ENCODE data around the gene BOD1.
A peak's percentile ranks its signal among the peaks of the same experiment; 100 is the strongest.

The BOD1 gene

DNA sequence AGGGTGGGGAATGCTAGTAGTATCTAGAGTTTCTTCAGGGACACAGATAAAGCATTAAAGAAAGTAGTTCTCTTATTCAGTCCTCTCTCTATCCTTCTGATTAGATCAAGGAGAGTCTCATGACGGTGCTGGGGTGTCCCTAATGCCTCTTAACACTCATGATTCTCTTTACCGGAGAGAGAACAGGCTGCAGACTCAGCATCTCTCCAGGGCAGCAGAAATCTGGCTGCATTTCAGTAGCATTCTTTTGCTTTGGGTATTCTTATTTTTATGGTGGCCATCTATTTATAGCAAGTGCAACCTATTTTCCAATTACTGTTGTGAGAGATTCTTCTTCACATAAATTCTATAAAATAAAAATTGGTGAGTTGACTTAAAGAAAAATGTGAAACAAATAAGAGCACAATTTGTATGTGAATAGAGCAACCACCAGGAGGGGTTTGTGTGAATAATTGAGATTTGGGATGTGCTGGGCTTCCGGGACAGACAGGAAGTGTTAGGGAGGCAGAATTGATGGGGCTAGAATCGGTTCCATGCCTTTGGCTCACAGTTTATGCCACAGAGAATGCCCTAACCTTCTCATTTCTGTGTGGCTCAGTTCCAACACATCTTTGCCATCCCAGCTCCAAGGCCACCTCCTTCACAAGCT lies 23.8 kb upstream of the BOD1 start:
- no peak for DNase-seq (ENCODE audit: low read depth in 1 of 2, low spot score in 1 of 2)

DNA sequence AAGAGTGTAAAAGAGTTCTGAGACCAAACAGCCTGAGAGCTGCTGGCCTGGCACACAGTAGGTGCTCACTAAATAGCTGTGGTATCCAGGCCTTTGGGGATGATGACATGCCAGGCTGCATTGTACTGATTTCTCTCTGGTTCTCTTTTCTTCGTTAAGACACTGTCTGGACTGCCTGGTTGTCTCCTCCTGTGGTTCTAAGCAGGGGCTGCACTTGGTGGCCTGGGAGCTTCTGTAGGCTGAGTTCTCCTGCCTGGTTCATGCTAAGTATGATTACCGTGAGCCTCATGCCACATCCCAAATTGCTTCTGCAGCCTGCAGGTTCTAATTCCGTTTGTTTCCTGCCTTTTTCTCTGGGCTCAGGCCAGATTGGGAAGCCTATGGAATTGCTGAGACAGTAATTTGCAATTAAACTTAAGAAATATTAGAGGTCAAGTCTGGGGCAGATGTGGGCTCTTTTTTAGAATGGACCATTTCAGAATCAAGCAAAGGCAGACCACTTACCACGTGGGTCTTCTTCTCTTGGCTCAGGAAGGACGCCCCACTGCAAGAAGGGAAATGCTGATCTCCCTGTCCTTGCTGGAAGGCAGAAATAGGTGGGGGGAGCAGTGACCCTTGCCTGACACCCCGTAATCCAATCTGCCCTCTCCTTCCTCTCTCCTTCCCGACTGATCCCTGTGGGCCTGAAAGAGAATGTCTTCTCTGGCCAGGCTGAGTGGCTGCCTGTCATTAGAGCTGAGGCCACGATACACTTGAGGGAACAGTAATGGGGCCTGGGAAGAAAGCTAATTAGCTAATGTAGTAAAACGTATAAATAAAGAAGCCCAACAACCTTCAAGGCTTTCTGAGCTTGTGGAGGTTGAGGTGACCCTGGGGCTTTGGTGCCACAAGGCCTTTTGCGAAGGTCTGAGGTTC lies 21.9 kb upstream of the BOD1 start:
- no peak for DNase-seq (ENCODE audit: low read depth in 1 of 2, low spot score in 1 of 2)

GRCh38 chr5:173637340-173637739 lies 20.9 kb upstream of the BOD1 start:
- DNase-seq (ENCODE audit: low read depth in 1 of 2, low spot score in 1 of 2) = peak in 1 of 2 donors; percentile 6

- no peak for DNase-seq (ENCODE audit: low read depth in 1 of 2, low spot score in 1 of 2)
Measured at GRCh38 chr5:173634465-173634983, 18.1 kb upstream of the BOD1 start.

GRCh38 chr5:173633304-173633703 lies 16.9 kb upstream of the BOD1 start:
- no peak for DNase-seq (ENCODE audit: low read depth in 1 of 2, low spot score in 1 of 2)

DNA sequence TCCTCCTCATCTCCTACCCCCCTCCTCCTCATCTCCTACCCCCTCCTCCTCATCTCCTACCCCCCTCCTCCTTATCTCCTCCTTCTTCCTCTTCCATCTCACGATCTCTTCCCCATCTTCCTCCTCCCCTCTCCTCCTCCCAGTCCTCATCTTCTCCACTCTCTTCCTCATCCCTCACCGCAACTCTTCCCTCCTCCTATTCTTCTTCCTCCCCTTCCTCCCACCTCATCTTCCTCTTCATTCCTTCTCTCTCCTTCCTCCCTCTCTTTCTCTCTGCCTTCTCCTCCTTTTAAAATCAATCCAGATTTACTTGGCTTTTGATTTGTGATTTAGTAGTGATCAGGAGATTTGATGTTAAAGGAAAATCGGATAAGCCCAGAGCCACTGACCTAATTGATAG lies 15.0 kb upstream of the BOD1 start:
- no peak for DNase-seq (ENCODE audit: low read depth in 1 of 2, low spot score in 1 of 2)

- no peak for DNase-seq (ENCODE audit: low read depth in 1 of 2, low spot score in 1 of 2)
Measured at GRCh38 chr5:173630724-173631365, 14.4 kb upstream of the BOD1 start.

GRCh38 chr5:173629628-173630027 lies 13.2 kb upstream of the BOD1 start:
- DNase-seq (ENCODE audit: low read depth in 1 of 2, low spot score in 1 of 2) = no peak

- no peak for DNase-seq (ENCODE audit: low read depth in 1 of 2, low spot score in 1 of 2)
Measured at GRCh38 chr5:173628501-173628900, 12.1 kb upstream of the BOD1 start.

DNA sequence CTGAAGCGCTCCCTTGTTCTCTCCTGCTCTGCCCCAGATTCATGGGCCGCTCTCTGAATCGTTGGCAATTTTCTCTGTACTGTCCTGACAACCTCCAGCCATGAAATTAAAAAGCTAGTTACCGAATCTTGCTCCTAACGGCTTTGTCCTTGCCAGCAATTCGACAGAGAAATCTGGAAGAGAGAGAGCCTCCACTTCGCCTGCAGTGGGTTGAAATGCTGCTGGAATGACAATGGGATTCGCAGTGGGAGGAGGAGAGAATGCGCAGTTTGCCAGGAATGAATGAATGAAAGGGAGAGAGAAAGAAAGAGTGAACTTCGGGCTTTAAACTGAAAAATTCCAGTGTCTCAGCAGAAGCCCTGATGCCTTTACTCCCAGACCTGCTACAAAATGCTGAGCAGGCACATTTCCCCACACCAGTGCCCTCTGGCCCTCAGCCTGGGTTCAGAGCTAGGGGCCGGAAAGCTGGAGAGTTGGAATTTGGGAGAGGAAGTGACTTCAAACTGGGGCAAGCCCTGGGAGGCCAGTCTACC lies 11.5 kb upstream of the BOD1 start:
- no peak for DNase-seq (ENCODE audit: low read depth in 1 of 2, low spot score in 1 of 2)

GRCh38 chr5:173627271-173627670 lies 10.8 kb upstream of the BOD1 start:
- DNase-seq (ENCODE audit: low read depth in 1 of 2, low spot score in 1 of 2) = no peak

DNA sequence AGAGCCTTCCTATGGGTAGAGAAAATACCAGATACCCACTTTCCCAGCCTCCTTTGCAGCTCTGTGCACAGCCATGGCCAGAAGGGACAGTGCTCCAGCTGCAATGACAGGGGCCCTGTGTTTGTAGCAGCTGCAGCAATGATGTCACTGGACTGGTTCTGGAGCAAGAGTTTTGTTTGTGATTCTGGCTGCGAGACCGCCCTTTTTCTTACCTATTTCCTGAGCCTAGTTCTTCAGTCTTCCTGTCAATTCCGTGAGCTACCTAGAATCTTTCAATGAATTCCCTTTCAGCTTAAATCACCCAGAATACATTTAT lies 10.0 kb upstream of the BOD1 start:
- DNase-seq (ENCODE audit: low read depth in 1 of 2, low spot score in 1 of 2) = no peak

DNA sequence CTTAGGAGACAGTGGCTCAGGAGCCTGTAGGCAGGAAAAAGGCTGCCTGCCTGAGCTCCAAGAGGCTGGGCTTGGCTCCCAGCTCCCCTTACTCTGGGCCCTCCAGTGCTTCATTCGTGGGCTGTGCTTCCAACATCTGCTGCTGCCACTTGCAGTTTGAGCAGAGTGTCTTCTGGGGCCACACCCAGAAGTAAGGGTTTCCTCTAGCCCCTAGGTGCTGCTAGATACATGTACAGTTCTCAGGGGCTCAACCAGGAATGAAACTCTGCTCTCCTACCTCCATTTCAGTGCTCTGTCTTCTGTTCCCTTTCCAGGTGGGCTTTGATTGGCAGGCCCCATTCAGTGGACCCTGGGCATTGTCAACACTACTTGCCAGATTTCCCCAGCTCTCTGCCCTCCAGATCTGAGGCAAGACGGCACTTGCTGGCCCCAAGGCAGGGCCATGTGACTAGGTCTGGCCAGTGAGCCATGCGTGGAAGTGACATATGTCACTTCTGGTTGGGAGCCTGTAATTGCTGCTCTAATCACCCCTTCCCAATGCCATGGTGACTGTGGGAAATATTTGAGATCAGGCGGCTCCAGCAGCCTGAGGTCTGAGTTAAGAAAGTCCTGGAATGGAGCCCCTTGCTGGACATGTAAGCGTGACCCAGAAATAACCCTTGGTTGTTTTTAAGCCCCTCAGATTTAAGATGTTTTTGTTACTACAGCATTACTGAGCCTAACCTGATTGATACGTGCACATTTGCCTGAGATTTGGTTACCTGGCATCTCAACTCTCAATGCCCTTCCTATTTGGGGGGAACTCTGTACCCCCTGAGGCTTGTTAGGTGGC lies 9.4 kb upstream of the BOD1 start:
- no peak for DNase-seq (ENCODE audit: low read depth in 1 of 2, low spot score in 1 of 2)

DNA sequence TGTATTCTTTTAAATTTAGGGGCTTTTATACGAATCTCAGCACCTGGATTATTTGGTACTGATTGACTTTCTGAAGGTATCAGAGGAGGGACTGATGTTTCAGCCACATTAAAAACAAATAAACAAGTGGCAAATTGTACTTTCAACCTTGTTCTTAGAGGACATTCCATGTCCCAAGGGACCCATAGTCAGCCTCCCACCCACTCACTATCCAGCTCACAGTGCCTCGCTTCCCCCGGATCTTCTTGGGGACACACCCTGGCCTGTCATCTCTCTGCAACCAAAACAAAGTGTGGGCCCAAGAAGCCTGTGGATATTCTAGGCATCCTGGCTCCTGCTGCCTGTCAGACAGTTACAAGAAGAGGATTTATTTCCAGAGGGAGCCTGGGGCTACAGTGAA lies 8.8 kb upstream of the BOD1 start:
- DNase-seq (ENCODE audit: low read depth in 1 of 2, low spot score in 1 of 2) = no peak

- no peak for DNase-seq (ENCODE audit: low read depth in 1 of 2, low spot score in 1 of 2)
Measured at GRCh38 chr5:173624282-173624681, 7.8 kb upstream of the BOD1 start.

DNA sequence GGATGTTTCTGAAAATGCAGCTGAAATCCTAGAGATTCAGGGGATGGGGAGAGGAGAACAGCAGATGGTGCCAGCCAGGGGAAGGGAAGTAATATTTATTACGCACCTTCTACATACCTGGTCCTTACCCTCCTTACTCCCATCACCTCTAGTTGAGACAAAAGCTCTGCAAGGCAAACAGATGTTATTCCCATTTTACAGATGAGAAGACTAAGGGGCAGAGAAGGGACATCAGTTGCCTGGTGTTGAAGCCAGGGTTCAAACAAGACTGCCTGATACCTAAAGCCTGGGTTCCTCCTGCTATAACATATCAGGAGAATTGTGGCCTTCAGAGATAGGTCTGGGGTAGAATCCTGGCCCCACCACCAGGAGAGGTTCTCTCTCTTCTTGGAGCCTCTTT lies 7.3 kb upstream of the BOD1 start:
- DNase-seq (ENCODE audit: low read depth in 1 of 2, low spot score in 1 of 2) = no peak

DNA sequence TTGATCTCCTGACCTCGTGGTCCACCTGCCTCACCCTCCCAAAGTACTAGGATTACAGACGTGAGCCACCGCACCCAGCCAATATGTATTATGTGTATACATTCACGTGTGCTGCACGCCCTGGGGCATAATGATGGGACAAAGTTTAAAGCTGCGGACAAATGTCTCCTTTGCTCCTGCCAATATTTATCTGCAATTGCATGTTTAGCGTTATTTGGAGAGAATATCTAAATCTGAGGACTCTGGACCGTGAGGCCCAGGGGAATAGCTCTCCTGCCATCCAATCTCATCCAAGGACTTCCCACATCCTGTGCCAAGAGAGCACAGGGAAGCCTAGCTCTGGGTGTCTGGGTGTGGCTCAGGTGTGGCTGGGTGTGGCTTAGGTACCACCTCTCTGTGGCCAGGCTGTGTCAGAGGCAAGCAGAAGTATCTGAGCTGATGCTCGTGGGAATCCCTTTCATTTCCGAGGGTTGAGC lies 6.9 kb upstream of the BOD1 start:
- no peak for DNase-seq (ENCODE audit: low read depth in 1 of 2, low spot score in 1 of 2)

- DNase-seq (ENCODE audit: low read depth in 1 of 2, low spot score in 1 of 2) = no peak
Measured at GRCh38 chr5:173622183-173623047, 6.0 kb upstream of the BOD1 start.

DNA sequence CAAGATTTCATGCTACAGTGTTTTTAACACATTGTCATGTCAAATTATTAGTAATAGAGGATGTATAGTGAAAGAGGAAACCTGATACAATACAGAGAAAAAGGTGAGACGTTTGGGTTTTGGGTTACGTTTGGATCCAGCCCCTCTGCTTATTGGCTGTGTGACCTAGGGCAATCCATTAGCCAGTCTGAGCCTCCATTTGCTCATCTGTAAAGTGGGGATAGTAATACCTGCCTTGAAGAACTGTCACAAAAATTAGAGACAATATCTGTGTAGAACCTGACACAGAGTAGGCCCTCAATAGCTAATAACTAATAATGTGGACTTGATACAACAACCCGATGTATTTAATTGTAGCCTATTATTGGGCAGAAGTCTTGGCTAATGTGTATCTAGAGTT lies 4.3 kb upstream of the BOD1 start:
- no peak for DNase-seq (ENCODE audit: low read depth in 1 of 2, low spot score in 1 of 2)

Measured in activated CD4-positive, alpha-beta T cell treated with anti-CD3 and anti-CD28 coated beads, Interleukin-2, amount 50 U/mL, for 24 hours (primary cell).